Astrocyte (in vitro differentiated cells and primary cell): ENCODE measurements around the gene ZFYVE28. TPM values are rescaled to one million over a fixed set of nuclear protein-coding genes. Genes with fewer than 3 reads are reported as not detected.
A peak's percentile ranks its signal among the peaks of the same experiment; 100 is the strongest.

ENCODE experiments used
- DNase-seq: peaks from one replicate; pipeline ENCODE4 v3.0.0-alpha.2; 2010; ENCODE audit warnings: low read depth
- FAIRE-seq: peaks from 2 replicates; lab custom pipeline; 2011; peaks lifted over from hg19 to GRCh38; lab: Jason Lieb, UNC
- H2AFZ ChIP-seq: 2 replicates; pipeline ENCODE4 v1.6.0; 2012; ENCODE audit warnings: low read depth, low read length, inconsistent platforms
- H3K27ac ChIP-seq: 2 replicates; pipeline ENCODE4 v1.5.1; 2011; ENCODE audit warnings: low read depth, low read length, inconsistent platforms
- H3K27me3 ChIP-seq: 2 replicates; pipeline ENCODE4 v1.6.0; 2011; ENCODE audit warnings: low read length, inconsistent platforms; ENCODE audit not compliant: insufficient read depth
- H3K36me3 ChIP-seq: 2 replicates; pipeline ENCODE4 v1.5.1; 2011; ENCODE audit warnings: low read length, inconsistent platforms; ENCODE audit not compliant: insufficient read depth
- H3K4me1 ChIP-seq: 2 replicates; pipeline ENCODE4 v1.5.1; 2011; ENCODE audit warnings: low read length, inconsistent platforms; ENCODE audit not compliant: insufficient read depth
- H3K4me2 ChIP-seq: 2 replicates; pipeline ENCODE4 v1.6.0; 2012; ENCODE audit warnings: low read length, inconsistent platforms
- H3K4me3 ChIP-seq: 2 replicates; pipeline ENCODE4 v1.5.1; 2011; ENCODE audit warnings: low read depth, mild to moderate bottlenecking, low read length, inconsistent platforms; ENCODE audit not compliant: insufficient read depth
- H3K79me2 ChIP-seq: 2 replicates; pipeline ENCODE4 v1.6.0; 2012; ENCODE audit warnings: mild to moderate bottlenecking, low read length, inconsistent platforms; ENCODE audit not compliant: insufficient read depth
- H3K9ac ChIP-seq: 2 replicates; pipeline ENCODE4 v1.6.0; 2012; ENCODE audit warnings: mild to moderate bottlenecking, low read length, inconsistent platforms
- H3K9me3 ChIP-seq: 2 replicates; pipeline ENCODE4 v1.5.1; 2012; ENCODE audit warnings: low read depth, mild to moderate bottlenecking, low read length, inconsistent platforms; ENCODE audit not compliant: insufficient read depth
- H4K20me1 ChIP-seq: 2 replicates; pipeline ENCODE4 v1.6.0; 2012; ENCODE audit warnings: low read length, inconsistent platforms; ENCODE audit not compliant: insufficient read depth
- H3K27ac Mint-ChIP-seq: one replicate; pipeline ENCODE4 v1.8.0; 2021; ENCODE audit warnings: mild to moderate bottlenecking, mixed read lengths; ENCODE audit not compliant: unreplicated experiment
- H3K27me3 Mint-ChIP-seq: one replicate; pipeline ENCODE4 v1.8.0; 2021; ENCODE audit warnings: low read depth, mixed read lengths; ENCODE audit not compliant: unreplicated experiment
- H3K36me3 Mint-ChIP-seq: one replicate; pipeline ENCODE4 v1.8.0; 2021; ENCODE audit warnings: low read depth, mixed read lengths; ENCODE audit not compliant: unreplicated experiment
- H3K4me1 Mint-ChIP-seq: one replicate; pipeline ENCODE4 v1.8.0; 2021; ENCODE audit warnings: low read depth, mixed read lengths; ENCODE audit not compliant: unreplicated experiment
- H3K4me3 Mint-ChIP-seq: one replicate; pipeline ENCODE4 v1.8.0; 2021; ENCODE audit warnings: mild to moderate bottlenecking, moderate library complexity, mixed read lengths; ENCODE audit not compliant: unreplicated experiment
- H3K9me3 Mint-ChIP-seq: one replicate; pipeline ENCODE4 v1.8.0; 2021; ENCODE audit warnings: mild to moderate bottlenecking, mixed read lengths; ENCODE audit not compliant: unreplicated experiment
- EZH2 ChIP-seq: IDR thresholded peaks from 2 replicates; pipeline ENCODE4 v1.6.1; 2012; ENCODE audit warnings: mild to moderate bottlenecking, low read length, inconsistent platforms; ENCODE audit not compliant: insufficient read depth
- total RNA-seq: library from RNA; stranded (reverse); gene quantifications from 2 replicates; pipeline ENCODE4 v1.2.1, GENCODE V29; 2021
- TF ChIP-seq, protein P1 (sequence below): IDR thresholded peaks from 2 replicates; pipeline ENCODE4 v1.5.1; 2011; ENCODE audit warnings: low read depth, mild to moderate bottlenecking, inconsistent platforms, low read length, moderate library complexity; ENCODE audit not compliant: insufficient read depth

ZFYVE28 gene
- total RNA-seq, 1 donor from 2014 or later = 0.68 TPM

DNA sequence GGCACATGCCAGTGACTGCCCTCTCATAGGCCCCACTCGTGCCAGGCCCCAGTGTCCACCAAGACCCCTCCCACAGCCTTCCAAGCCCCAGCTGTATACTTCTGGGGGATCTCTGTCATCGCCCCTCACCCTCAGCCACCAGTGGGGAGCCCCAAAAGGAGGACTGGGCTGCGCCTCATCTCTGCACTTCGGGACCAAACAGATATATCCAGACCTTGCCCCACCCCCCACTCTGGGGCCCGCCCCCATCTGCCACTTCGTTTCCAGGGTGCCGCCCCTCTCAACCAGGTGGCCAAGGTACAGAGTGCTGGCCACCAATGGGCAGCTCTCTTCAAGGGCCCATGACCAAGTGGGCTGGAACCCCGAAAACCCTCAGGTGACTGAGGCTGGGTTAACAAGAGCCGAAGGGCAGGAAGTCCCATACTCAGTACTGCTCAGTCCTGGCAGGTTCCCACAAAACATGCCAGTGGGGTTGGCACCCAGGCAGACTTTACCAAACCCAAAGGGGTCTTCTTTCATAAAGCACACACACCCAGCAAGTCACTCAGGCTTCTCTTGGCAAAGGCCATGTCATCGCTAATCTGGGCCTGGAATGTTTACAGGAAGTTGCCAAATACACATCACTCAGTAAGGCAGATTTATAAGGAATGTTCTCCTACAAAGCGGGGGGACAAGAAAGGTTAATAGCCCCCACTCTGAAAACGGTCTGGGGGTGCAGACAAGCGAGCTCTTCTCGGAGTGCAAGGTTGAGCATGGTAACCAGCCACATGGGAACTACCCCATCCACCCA lies 4.4 kb downstream of the ZFYVE28 start:
- TF ChIP-seq, protein P1, sequence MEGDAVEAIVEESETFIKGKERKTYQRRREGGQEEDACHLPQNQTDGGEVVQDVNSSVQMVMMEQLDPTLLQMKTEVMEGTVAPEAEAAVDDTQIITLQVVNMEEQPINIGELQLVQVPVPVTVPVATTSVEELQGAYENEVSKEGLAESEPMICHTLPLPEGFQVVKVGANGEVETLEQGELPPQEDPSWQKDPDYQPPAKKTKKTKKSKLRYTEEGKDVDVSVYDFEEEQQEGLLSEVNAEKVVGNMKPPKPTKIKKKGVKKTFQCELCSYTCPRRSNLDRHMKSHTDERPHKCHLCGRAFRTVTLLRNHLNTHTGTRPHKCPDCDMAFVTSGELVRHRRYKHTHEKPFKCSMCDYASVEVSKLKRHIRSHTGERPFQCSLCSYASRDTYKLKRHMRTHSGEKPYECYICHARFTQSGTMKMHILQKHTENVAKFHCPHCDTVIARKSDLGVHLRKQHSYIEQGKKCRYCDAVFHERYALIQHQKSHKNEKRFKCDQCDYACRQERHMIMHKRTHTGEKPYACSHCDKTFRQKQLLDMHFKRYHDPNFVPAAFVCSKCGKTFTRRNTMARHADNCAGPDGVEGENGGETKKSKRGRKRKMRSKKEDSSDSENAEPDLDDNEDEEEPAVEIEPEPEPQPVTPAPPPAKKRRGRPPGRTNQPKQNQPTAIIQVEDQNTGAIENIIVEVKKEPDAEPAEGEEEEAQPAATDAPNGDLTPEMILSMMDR = no peak
- no peak for TF ChIP-seq EZH2
- Histone ChIP-seq H2AFZ (peak overlapping the region; percentile 47), H3K9ac (peak overlapping the region; percentile 31), H3K27ac (no peak overlapping the region), H3K4me2 (peak overlapping the region; percentile 79), H4K20me1 (peaks cover 6% of the 10 kb centered on the region), H3K9me3 (no peaks in the 10 kb centered on the region), H3K36me3 (no peaks in the 10 kb centered on the region), H3K4me1 (peaks cover 29% of the 10 kb centered on the region), H3K27me3 (peaks cover 42% of the 10 kb centered on the region), H3K79me2 (no peaks in the 10 kb centered on the region), H3K4me3 (no peak overlapping the region)
- no peak overlapping the region for H3K4me3 Mint-ChIP-seq
- FAIRE-seq (no peak), DNase-seq (no peak)
- peak overlapping the region; percentile 58 for H3K27ac Mint-ChIP-seq
- peaks cover 53% of the 10 kb centered on the region for H3K27me3 Mint-ChIP-seq
- peaks cover 12% of the 10 kb centered on the region for H3K4me1 Mint-ChIP-seq
- no peaks in the 10 kb centered on the region for H3K9me3 Mint-ChIP-seq
- H3K36me3 Mint-ChIP-seq = no peaks in the 10 kb centered on the region

DNA sequence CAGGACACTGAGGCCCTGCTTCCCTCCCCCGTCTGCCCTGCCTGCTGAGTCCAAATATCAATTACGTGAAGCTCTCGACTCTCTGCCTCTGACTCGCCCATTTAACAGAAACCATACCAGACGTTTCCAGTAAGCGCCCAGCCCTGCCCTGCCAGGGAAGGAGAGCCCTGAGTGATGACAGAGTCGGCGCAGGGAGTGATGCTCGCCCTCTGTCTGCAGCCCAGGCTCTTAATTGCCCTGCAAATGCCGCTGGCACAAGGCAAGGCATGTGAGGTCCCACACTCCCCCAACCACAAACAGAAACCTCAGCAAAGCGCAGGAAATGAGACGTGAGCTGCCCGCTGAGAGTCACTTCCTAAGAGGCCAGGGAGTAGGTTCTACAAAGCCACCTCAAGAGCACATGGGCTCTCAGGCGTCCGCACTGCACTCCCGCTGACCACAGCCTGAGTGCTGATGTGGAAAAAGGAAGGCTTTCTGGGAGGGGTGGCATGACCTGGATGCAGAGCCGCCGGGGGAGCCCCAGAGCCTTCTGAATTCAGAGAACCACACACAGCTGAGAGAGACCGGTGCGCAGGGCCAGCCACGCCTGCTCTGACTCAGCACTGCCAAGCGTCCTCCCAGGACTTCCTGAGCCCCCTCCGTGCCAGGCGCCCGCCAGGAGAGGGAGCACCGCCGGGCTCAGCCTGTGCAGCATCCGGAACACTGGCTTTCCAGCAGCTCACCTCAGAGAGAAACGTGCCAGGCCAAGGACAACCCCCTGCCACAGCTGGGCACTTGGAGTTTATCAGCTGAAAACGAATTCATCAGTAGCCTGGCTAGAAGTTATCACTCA lies 5.3 kb downstream of the ZFYVE28 start:
- H3K36me3 ChIP-seq = no peaks in the 10 kb centered on the region
- H3K27ac ChIP-seq = peak overlapping the region; percentile 8
- no peaks in the 10 kb centered on the region for H3K9me3 ChIP-seq
- Mint-ChIP-seq H3K4me1 (peaks cover 12% of the 10 kb centered on the region), H3K4me3 (peak overlapping the region; percentile 45), H3K36me3 (no peaks in the 10 kb centered on the region), H3K27me3 (peaks cover 60% of the 10 kb centered on the region), H3K9me3 (no peaks in the 10 kb centered on the region), H3K27ac (peak overlapping the region; percentile 70)
- H3K4me1 ChIP-seq = peaks cover 26% of the 10 kb centered on the region
- H3K27me3 ChIP-seq = peaks cover 41% of the 10 kb centered on the region
- FAIRE-seq (peak; percentile 77), DNase-seq (peak; percentile 89)
- peak overlapping the region; percentile 31 for H3K9ac ChIP-seq
- peak overlapping the region; percentile 47 for H2AFZ ChIP-seq
- H3K4me2 ChIP-seq = peak overlapping the region; percentile 79
- peak overlapping the region; percentile 36 for H3K4me3 ChIP-seq
- TF ChIP-seq EZH2 = no peak
- TF ChIP-seq, protein P1 = peak; percentile 34
- H3K79me2 ChIP-seq = no peaks in the 10 kb centered on the region
- H4K20me1 ChIP-seq = peaks cover 6% of the 10 kb centered on the region
